GM23338 (cell line): ENCODE measurements around the gene ARFGAP2. TPM values are rescaled to one million over a fixed set of nuclear protein-coding genes. Genes with fewer than 3 reads are reported as not detected.

Experiments used
- ATAC-seq: fragments of 200-7000 bp; cut with Tn5 transposase; 3 replicates; pipeline ENCODE4 v1.9.1; 2020
- DNase-seq: peaks from one replicate; pipeline ENCODE4 v3.0.0-alpha.2; 2015; ENCODE audit warnings: low spot score
- H2AFZ ChIP-seq: fragments of 200-600 bp; sonication (generic); 2 replicates; pipeline ENCODE4 v1.8.0; 2016; ENCODE audit warnings: antibody characterized with exemption, mild to moderate bottlenecking, moderate library complexity
- H3F3A ChIP-seq: fragments of 200-600 bp; sonication (generic); replicated peaks from 2 replicates; pipeline ENCODE4 v1.8.0; 2017; ENCODE audit warnings: antibody characterized with exemption, mixed run types, low read depth
- H3K27ac ChIP-seq: fragments of 200-600 bp; sonication (generic); 2 replicates; pipeline ENCODE4 v1.6.1; 2016; ENCODE audit warnings: low read depth
- H3K27me3 ChIP-seq: fragments of 200-600 bp; sonication (generic); 2 replicates; pipeline ENCODE4 v1.8.0; 2016; ENCODE audit warnings: mild to moderate bottlenecking, mixed run types, moderate library complexity; ENCODE audit not compliant: insufficient read depth
- H3K36me3 ChIP-seq: fragments of 200-600 bp; sonication (generic); 2 replicates; pipeline ENCODE4 v1.8.0; 2016; ENCODE audit warnings: mild to moderate bottlenecking; ENCODE audit not compliant: insufficient read depth
- H3K4me1 ChIP-seq: fragments of 200-600 bp; sonication (generic); 2 replicates; pipeline ENCODE4 v1.8.0; 2016; ENCODE audit warnings: mild to moderate bottlenecking, moderate library complexity; ENCODE audit not compliant: insufficient read depth
- H3K4me2 ChIP-seq: fragments of 200-600 bp; sonication (generic); 2 replicates; pipeline ENCODE4 v1.7.1; 2017; ENCODE audit warnings: mixed run types
- H3K4me3 ChIP-seq: fragments of 200-600 bp; sonication (generic); 2 replicates; pipeline ENCODE4 v1.6.1; 2016; ENCODE audit warnings: mixed run types
- H3K79me2 ChIP-seq: fragments of 200-600 bp; sonication (generic); replicated peaks from 2 replicates; pipeline ENCODE4 v1.8.0; 2017; ENCODE audit warnings: mild to moderate bottlenecking; ENCODE audit not compliant: insufficient read depth
- H3K9me2 ChIP-seq: fragments of 200-600 bp; sonication (generic); 2 replicates; pipeline ENCODE4 v1.8.0; 2017; ENCODE audit not compliant: insufficient read depth
- H4K20me1 ChIP-seq: fragments of 200-600 bp; sonication (generic); replicated peaks from 2 replicates; pipeline ENCODE4 v1.8.0; 2017; ENCODE audit warnings: mild to moderate bottlenecking; ENCODE audit not compliant: insufficient read depth
- H3K27ac Mint-ChIP-seq: 2 replicates; pipeline ENCODE4 v1.8.0; 2020; ENCODE audit warnings: inconsistent platforms, mild to moderate bottlenecking, moderate library complexity, mixed read lengths
- H3K27me3 Mint-ChIP-seq: 3 replicates; pipeline ENCODE4 v1.8.0; 2022; ENCODE audit warnings: low read depth, mild to moderate bottlenecking, moderate library complexity, mixed read lengths, inconsistent platforms; ENCODE audit not compliant: insufficient read depth, poor library complexity
- H3K36me3 Mint-ChIP-seq: 3 replicates; pipeline ENCODE4 v1.8.0; 2021; ENCODE audit warnings: low read depth, mild to moderate bottlenecking, inconsistent platforms, moderate library complexity, mixed read lengths
- H3K4me1 Mint-ChIP-seq: 3 replicates; pipeline ENCODE4 v1.8.0; 2020; ENCODE audit warnings: mild to moderate bottlenecking, inconsistent platforms, mixed read lengths
- H3K4me3 Mint-ChIP-seq: 3 replicates; pipeline ENCODE4 v1.8.0; 2021; ENCODE audit warnings: moderate library complexity, mild to moderate bottlenecking, inconsistent platforms, mixed read lengths
- H3K9me3 Mint-ChIP-seq: 3 replicates; pipeline ENCODE4 v1.8.0; 2020; ENCODE audit warnings: moderate library complexity, mild to moderate bottlenecking, inconsistent platforms, mixed read lengths
- EZH2 ChIP-seq: fragments of 200-600 bp; sonication (generic); IDR thresholded peaks from one replicate; pipeline ENCODE4 v1.8.0; 2017; ENCODE audit warnings: antibody characterized with exemption, mild to moderate bottlenecking, low read depth; ENCODE audit not compliant: unreplicated experiment
- NANOG ChIP-seq: IDR thresholded peaks from 2 replicates; pipeline ENCODE4 v1.6.1; 2016; ENCODE audit warnings: antibody characterized with exemption, borderline replicate concordance
- POLR2AphosphoS5 ChIP-seq: IDR thresholded peaks from 2 replicates; pipeline ENCODE4 v1.6.1; 2016; ENCODE audit warnings: antibody characterized with exemption, low read depth
- REST ChIP-seq: IDR thresholded peaks from one replicate; pipeline ENCODE4 v1.6.1; 2018; ENCODE audit warnings: antibody characterized with exemption; ENCODE audit not compliant: unreplicated experiment
- STAT1 ChIP-seq: IDR thresholded peaks from one replicate; pipeline ENCODE4 v1.6.1; 2016; ENCODE audit warnings: antibody characterized with exemption; ENCODE audit not compliant: unreplicated experiment
- ZNF114 ChIP-seq: fragments of 250-450 bp; sonication (Bioruptor Pico); IDR thresholded peaks from 2 replicates; pipeline ENCODE4 v1.5.0; 2020; ENCODE audit warnings: mild to moderate bottlenecking, moderate library complexity
- ZNF331 ChIP-seq: fragments of 250-450 bp; sonication (Bioruptor Pico); IDR thresholded peaks from 2 replicates; pipeline ENCODE4 v1.5.0; 2020; ENCODE audit warnings: low read depth, mild to moderate bottlenecking, moderate library complexity
- ZNF462 ChIP-seq: fragments of 250-450 bp; sonication (Bioruptor Pico); IDR thresholded peaks from 2 replicates; pipeline ENCODE4 v1.5.0; 2020; ENCODE audit warnings: mild to moderate bottlenecking, moderate library complexity
- polyA plus RNA-seq: library from polyadenylated mRNA; unstranded; fragments of >200 nt; fragmentation: Nextera tagmentation; extraction: Ambion mirVana; gene quantifications from 2 replicates; pipeline ENCODE4 v1.2.1, GENCODE V29; 2016
- total RNA-seq: library from RNA; depleted of rRNA; stranded (reverse); fragments of >200 nt; shearing (Covaris generic); gene quantifications from 2 replicates; pipeline ENCODE4 v1.2.3, GENCODE V29; 2014

The ARFGAP2 gene
- total and polyA plus RNA-seq, 2 experiments from 2014 or later: 25.6 to 122 TPM

- H3K27ac ChIP-seq: no peak overlapping the region
- Mint-ChIP-seq H3K4me3 (no peak overlapping the region), H3K36me3 (no peaks in the 10 kb centered on the region), H3K27ac (no peak overlapping the region), H3K9me3 (no peaks in the 10 kb centered on the region), H3K27me3 (peaks cover 4% of the 10 kb centered on the region), H3K4me1 (peaks cover 3% of the 10 kb centered on the region; the same call in 2 of the 3 replicates)
- H3K79me2 ChIP-seq: no peaks in the 10 kb centered on the region
- no peaks in the 10 kb centered on the region for H3K36me3 ChIP-seq
- no peaks in the 10 kb centered on the region for H4K20me1 ChIP-seq
- no peak overlapping the region for H3K4me3 ChIP-seq
- ATAC-seq: no peak
- TF ChIP-seq ZNF462 (CRISPR knock-in tag) (no peak), NANOG (no peak), POLR2AphosphoS5 (no peak), ZNF114 (CRISPR knock-in tag) (no peak), ZNF331 (CRISPR knock-in tag) (no peak), EZH2 (no peak), REST (no peak), STAT1 (no peak)
- no peaks in the 10 kb centered on the region for H3K4me1 ChIP-seq
- H3F3A ChIP-seq: no peaks in the 10 kb centered on the region
- DNase-seq: no peak
- no peaks in the 10 kb centered on the region for H3K9me2 ChIP-seq
- no peak overlapping the region for H3K4me2 ChIP-seq
- H3K27me3 ChIP-seq: no peaks in the 10 kb centered on the region
- H2AFZ ChIP-seq: no peak overlapping the region
These were observed 29.0 kb downstream of the ARFGAP2 start for GRCh38 chr11:47147681-47148080.
